HG02588 (cell line): ENCODE results near the gene SCLY.

Experiments
- ATAC-seq: cut with Tn5 transposase; IDR thresholded peaks from one replicate; pipeline ENCODE4 v1.9.1; 2021; ENCODE audit warnings: mild to moderate bottlenecking, moderate library complexity; ENCODE audit not compliant: unreplicated experiment

Gene SCLY

DNA sequence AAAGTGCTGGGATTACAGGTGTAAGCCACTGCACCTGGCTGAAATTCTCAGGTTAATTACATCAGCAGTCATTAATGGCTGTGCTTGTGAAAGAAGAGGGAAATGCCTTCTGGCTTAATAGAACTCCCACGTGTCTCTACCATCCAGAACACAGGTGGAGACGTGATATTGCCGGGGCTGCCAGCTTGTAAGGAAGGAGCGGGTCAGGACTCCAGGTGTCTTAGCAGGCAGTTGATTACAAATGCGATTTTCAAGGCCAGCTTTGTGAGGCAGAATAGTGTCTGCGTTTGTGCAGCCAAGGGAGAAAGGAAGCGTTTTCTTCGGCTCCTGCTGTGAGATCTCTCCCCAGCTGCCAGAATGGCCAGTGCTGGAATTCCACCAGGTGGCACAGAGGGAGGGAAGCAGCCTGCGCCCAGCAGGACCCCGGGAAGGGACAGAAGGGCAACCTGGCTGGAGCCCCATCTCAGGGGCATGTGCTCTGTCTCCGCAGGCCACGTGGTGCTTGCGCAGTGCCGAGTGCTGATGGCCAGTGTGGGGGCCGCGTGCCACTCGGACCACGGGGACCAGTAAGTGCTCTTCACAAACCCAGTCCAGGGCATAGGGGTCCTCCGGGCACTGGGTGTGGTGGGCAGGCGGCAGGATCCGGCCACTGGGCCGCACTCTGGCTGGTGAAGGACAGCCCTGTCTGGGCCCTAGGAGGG is 35.7 kb downstream of the SCLY start:
- no peak for ATAC-seq

GRCh38 chr2:238097201-238097987 is 36.6 kb downstream of the SCLY start:
- no peak for ATAC-seq

DNA sequence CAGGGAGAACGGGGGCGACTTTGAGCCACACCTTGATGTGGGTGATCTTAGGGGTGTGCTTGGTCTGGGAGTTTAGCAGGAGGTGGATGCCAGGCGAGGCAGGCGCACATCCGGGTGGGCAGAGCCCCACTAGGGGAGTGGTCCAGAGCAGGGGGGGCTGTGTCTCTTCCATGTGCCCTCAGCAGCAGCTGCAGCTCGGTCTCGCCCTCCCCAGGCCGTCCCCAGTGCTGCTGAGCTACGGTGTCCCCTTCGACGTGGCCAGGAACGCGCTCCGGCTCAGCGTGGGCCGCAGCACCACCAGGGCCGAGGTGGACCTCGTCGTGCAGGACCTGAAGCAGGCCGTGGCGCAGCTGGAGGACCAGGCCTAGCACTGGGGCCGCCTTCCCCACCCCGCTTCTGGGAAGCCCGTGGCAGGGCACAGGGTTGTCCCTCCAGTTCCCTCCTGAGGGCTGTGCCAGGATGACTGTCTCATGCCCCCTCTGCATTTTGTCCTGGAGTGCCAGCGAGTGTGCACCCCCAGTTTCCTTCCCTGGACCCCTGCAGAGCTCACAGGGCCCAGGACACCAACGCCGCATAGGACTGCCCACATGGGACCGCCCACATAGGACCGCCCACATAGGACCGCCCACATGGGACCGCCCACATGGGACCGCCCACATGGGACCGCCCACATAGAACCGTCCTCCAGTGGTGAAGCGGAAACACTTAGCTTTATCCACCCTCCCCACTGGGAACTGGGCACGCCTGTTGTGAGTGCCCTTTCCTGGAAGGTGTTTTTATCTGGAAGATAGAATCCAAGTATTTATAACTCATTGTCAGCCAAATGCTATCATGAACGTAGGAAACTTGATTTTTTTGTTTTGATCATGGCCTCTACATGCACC is 37.4 kb downstream of the SCLY start:
- ATAC-seq = no peak

- no peak for ATAC-seq
These were observed 38.3 kb downstream of the SCLY start for GRCh38 chr2:238098901-238099713.

DNA sequence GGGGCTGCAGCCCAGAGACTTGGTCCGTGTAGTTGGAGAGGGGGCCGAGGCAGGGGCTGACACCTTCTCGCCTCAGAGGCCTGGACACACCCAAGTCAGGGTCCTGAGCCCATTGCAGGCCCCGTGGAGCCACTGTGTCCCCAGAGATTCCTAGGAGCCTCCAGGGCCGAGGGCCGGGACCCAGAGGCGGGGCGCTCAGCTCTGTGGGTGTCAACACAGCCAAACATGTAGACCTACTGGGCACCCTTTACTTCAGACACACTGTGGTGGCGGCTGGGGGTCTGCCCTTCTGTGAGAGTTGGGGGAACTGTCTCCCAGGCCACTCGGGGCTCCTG is 38.9 kb downstream of the SCLY start:
- ATAC-seq = no peak

DNA sequence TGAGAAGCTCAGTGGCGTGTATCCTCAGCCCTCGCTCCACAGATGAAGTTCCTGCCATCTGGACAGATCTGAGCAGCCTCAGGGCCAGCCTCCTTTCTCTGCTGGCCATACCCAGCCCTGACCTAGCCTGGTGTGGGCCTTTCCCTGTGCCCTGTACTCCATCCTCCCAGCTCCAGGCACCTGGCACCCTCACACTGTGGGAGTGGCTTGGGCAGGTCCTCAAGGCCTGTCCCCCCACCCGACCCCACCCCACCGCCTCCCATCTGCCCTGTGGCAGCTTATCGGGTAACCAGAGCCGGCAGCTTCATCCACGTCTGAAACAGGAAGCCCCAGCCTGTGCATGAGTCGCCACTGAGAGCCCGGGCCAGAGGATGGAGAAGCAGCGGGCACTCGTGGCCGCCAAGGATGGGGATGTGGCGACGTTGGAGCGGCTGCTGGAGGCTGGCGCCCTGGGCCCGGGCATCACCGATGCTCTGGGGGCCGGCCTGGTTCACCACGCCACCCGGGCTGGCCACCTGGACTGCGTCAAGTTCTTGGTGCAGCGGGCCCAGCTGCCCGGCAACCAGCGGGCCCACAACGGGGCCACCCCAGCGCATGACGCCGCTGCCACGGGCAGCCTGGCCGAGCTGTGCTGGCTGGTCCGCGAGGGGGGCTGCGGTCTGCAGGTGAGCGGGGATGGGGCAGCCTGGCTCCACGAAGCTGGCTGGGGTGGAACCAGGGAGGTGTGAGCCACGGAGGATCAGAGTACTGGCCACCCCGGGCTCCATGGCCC is 39.4 kb downstream of the SCLY start, which contains the start of gene ESPNL:
ESPNL (plus strand) TSS at position 292 of the 772 bp plus-strand sequence; CDS start at position 372, 80 bp downstream.
- ATAC-seq = no peak

- ATAC-seq = no peak
These were observed 40.3 kb downstream of the SCLY start for GRCh38 chr2:238100821-238101771.

DNA sequence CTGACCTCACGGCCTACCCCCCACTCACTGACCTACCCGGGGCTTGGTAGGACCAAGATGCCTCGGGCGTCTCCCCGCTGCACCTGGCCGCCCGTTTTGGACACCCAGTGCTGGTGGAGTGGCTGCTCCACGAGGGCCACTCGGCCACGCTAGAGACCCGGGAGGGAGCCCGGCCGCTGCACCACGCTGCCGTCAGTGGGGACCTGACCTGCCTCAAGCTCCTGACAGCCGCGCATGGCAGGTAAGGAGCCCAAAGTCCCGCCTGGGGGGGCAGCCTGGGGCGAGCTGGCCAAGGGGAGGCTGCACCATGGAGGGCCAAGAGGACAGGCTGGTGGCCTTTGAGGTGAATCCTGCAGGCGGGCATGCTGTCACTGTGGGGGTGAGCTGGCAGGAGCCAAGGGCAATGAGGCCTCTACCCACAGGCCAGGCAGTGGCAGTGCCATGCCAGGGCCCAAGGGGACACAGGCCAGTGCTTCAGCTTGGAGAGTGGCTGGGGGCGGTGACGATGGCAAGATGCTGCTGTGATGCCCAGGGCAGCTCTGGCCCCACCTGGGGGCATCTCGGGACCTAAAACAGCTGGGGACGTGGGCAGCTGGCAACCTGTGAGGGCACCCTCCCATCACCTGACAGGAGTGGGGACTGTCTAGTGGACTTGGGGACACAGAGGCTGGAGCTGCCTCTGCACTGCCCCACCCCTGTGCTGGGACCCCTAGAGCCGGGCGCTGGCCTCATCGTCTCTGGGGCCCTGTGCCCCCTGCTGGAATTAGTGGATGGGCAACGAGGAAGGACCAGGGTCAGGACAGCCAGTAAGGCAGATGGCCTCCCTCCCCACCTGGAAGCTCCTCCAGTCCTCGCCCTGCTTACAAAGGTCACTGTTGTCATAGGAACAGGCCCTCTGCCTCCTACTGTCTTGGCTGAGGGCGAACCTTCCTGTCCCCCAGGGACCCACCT is 41.4 kb downstream of the SCLY start:
- ATAC-seq = no peak

DNA sequence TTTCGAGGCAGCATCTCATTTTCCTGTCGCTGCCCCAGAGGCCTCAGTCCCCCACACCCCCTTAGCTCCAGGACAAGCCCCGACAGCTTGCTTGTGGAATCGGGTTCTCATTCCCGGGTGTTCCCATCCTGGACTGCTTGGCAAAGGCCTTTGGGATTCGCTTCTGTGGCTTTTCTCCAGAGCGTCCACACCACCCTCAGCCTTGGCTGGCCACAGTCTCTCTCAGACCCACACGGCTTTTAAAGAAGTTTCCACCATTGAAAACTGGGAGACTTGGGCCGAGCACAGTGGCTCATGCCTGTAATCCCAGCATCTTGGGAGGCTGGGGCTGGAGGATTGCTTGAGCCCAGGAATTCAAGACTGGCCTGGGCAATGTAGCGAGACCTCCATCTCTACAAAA is 42.1 kb downstream of the SCLY start:
- ATAC-seq = no peak

GRCh38 chr2:238103465-238104225 is 42.8 kb downstream of the SCLY start:
- ATAC-seq = no peak

DNA sequence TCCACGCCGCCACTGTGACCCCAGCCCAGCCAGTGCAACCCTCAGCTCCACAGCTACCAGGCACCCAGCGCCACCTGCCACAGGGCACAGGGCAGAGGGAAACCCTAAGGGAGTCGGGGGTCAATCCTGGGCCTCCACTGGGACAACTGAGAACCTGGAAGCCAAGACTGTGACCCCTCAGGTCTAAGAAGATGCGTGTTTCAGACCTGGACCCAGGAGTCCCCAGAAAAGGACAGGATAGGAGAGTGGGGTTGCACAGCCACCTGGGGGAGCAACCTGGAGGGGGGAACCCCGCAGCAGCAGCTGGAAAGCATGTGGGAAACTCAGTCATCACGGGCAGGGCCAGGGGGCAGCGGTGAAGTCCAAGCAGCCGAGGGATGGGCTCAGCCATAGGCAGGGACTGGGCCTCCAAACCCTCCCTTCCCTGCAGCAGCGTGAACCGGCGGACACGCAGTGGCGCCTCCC is 43.5 kb downstream of the SCLY start:
- no peak for ATAC-seq

GRCh38 chr2:238104691-238105371 is 44.0 kb downstream of the SCLY start:
- ATAC-seq = no peak

GRCh38 chr2:238105506-238106338 is 44.9 kb downstream of the SCLY start:
- no peak for ATAC-seq

GRCh38 chr2:238106339-238106697 is 45.5 kb downstream of the SCLY start:
- no peak for ATAC-seq
